DND-41 (cell line): ENCODE data around the gene BCL7A.

ENCODE experiments used
- ATAC-seq: fragments of 200-7000 bp; cut with Tn5 transposase; 3 replicates; pipeline ENCODE4 v1.9.1; 2021; ENCODE audit warnings: low read depth; ENCODE audit not compliant: insufficient read depth
- DNase-seq: peaks from one replicate; pipeline ENCODE4 v3.0.0-alpha.2; 2020
- H2AFZ ChIP-seq: 2 replicates; pipeline ENCODE4 v1.6.0; 2012; ENCODE audit warnings: low read depth, low read length
- H3K27ac ChIP-seq: 2 replicates; pipeline ENCODE4 v1.5.1; 2012; ENCODE audit warnings: low read length, inconsistent platforms
- H3K27me3 ChIP-seq: fragments of 200-600 bp; sonication (generic); 2 replicates; pipeline ENCODE4 v1.6.0; 2012; ENCODE audit warnings: low read length, mild to moderate bottlenecking, inconsistent platforms; ENCODE audit not compliant: insufficient read depth, poor library complexity
- H3K36me3 ChIP-seq: 2 replicates; pipeline ENCODE4 v1.5.1; 2012; ENCODE audit warnings: low read length, inconsistent platforms; ENCODE audit not compliant: insufficient read depth
- H3K4me1 ChIP-seq: 2 replicates; pipeline ENCODE4 v1.5.1; 2012; ENCODE audit warnings: mild to moderate bottlenecking, low read length; ENCODE audit not compliant: insufficient read depth
- H3K4me2 ChIP-seq: 2 replicates; pipeline ENCODE4 v1.6.0; 2012; ENCODE audit warnings: mild to moderate bottlenecking, moderate library complexity, low read length, inconsistent platforms; ENCODE audit not compliant: insufficient read depth
- H3K4me3 ChIP-seq, 2 experiments: fragments of 200-600 bp in 1 of 2; shearing (Covaris generic) in 1 of 2; 2 replicates each; pipeline ENCODE4 v1.5.1; 2012 to 2016; ENCODE audit warnings: inconsistent platforms in 2 of 2, low read length in 2 of 2, mild to moderate bottlenecking in 2 of 2, low read depth in 1 of 2, moderate library complexity in 1 of 2
- H3K79me2 ChIP-seq: 2 replicates; pipeline ENCODE4 v1.6.0; 2012; ENCODE audit warnings: low read length, inconsistent platforms; ENCODE audit not compliant: insufficient read depth
- H3K9ac ChIP-seq: 2 replicates; pipeline ENCODE4 v1.6.0; 2012; ENCODE audit warnings: low read depth, mild to moderate bottlenecking, inconsistent platforms, low read length, moderate library complexity
- H3K9me3 ChIP-seq: 2 replicates; pipeline ENCODE4 v1.5.1; 2012; ENCODE audit warnings: low read length, moderate library complexity, mild to moderate bottlenecking, inconsistent platforms; ENCODE audit not compliant: insufficient read depth, severe bottlenecking
- H4K20me1 ChIP-seq: 2 replicates; pipeline ENCODE4 v1.6.0; 2012; ENCODE audit warnings: low read length; ENCODE audit not compliant: insufficient read depth
- CTCF ChIP-seq: IDR thresholded peaks from 2 replicates; pipeline ENCODE4 v1.5.1; 2012; ENCODE audit warnings: borderline replicate concordance, low read length, moderate library complexity, mild to moderate bottlenecking; ENCODE audit not compliant: poor library complexity, severe bottlenecking; ENCODE audit errors: extremely low read depth
- EZH2 ChIP-seq: IDR thresholded peaks from 3 replicates; pipeline ENCODE4 v1.6.1; 2012; ENCODE audit warnings: borderline replicate concordance, low read depth, mild to moderate bottlenecking, moderate library complexity, low read length, inconsistent platforms; ENCODE audit not compliant: severe bottlenecking

Gene BCL7A

GRCh38 chr12:122099856-122100255 lies 78.2 kb downstream of the BCL7A start:
- Histone ChIP-seq H3K9me3 (no peaks in the 10 kb centered on the region), H3K4me2 (no peak overlapping the region), H3K4me3 (no peak overlapping the region), H4K20me1 (peaks cover 36% of the 10 kb centered on the region), H3K79me2 (peaks cover 60% of the 10 kb centered on the region), H3K9ac (no peak overlapping the region), H2AFZ (no peak overlapping the region), H3K4me1 (peaks cover 14% of the 10 kb centered on the region), H3K27me3 (no peaks in the 10 kb centered on the region), H3K27ac (no peak overlapping the region), H3K36me3 (peaks cover 2% of the 10 kb centered on the region; the same call in 1 of the 2 replicates)
- ATAC-seq, result peak; percentile 59; the same call in 2 of the 3 replicates
- TF ChIP-seq CTCF (no peak), EZH2 (no peak)
- no peak for DNase-seq

GRCh38 chr12:122100568-122100967 lies 78.9 kb downstream of the BCL7A start:
- H3K27ac ChIP-seq, result no peak overlapping the region
- H3K4me1 ChIP-seq, result peaks cover 14% of the 10 kb centered on the region
- H3K9ac ChIP-seq, result no peak overlapping the region
- no peaks in the 10 kb centered on the region for H3K9me3 ChIP-seq
- H3K4me3 ChIP-seq, result no peak overlapping the region
- no peak overlapping the region for H3K4me2 ChIP-seq
- peaks cover 65% of the 10 kb centered on the region for H3K79me2 ChIP-seq
- DNase-seq (no peak), ATAC-seq (no peak)
- H2AFZ ChIP-seq, result no peak overlapping the region
- peaks cover 3% of the 10 kb centered on the region; the same call in 1 of the 2 replicates for H3K36me3 ChIP-seq
- H4K20me1 ChIP-seq, result peaks cover 34% of the 10 kb centered on the region; the same call in 1 of the 2 replicates
- H3K27me3 ChIP-seq, result no peaks in the 10 kb centered on the region
- TF ChIP-seq EZH2, result no peak
- TF ChIP-seq CTCF, result no peak

GRCh38 chr12:122102331-122102730 lies 80.6 kb downstream of the BCL7A start:
- ATAC-seq, result no peak

More at GRCh38 chr12:122102331-122102730, 80.6 kb downstream of the BCL7A start:
- Histone ChIP-seq H3K79me2 (peaks cover 70% of the 10 kb centered on the region), H3K27me3 (no peaks in the 10 kb centered on the region), H4K20me1 (peaks cover 36% of the 10 kb centered on the region; the same call in 1 of the 2 replicates), H3K4me2 (no peak overlapping the region), H3K36me3 (peaks cover 3% of the 10 kb centered on the region; the same call in 1 of the 2 replicates), H2AFZ (no peak overlapping the region), H3K9ac (no peak overlapping the region), H3K4me3 (no peak overlapping the region), H3K9me3 (no peaks in the 10 kb centered on the region), H3K27ac (no peak overlapping the region), H3K4me1 (peaks cover 14% of the 10 kb centered on the region)
- no peak for DNase-seq
- TF ChIP-seq CTCF (no peak), EZH2 (no peak)
